ENCODE measurements around the gene COL8A1.

COL8A1 gene

DNA sequence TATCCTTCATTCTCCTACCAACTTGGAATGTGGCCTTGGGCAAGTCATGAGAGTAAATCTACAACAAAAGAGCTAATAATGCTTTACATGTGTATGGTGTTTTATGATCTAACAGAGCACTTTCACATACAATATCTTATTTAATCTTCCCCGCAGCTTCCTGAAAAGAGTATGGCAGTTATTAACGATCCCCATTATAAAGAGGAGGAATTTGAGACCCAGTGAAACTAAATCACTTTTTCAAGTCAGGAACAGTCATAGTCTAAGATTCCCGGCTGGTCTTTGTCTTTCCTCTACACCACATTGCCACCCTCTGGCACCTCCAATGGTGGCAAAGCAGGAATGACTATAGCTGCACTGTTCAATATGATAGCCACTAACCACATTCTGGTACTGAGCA is 109.5 kb downstream of the COL8A1 start:
- FAIRE-seq (no peak), DNase-seq (ENCODE audit: extremely low spot score, insufficient read length, low read depth) (no peak)

DNA sequence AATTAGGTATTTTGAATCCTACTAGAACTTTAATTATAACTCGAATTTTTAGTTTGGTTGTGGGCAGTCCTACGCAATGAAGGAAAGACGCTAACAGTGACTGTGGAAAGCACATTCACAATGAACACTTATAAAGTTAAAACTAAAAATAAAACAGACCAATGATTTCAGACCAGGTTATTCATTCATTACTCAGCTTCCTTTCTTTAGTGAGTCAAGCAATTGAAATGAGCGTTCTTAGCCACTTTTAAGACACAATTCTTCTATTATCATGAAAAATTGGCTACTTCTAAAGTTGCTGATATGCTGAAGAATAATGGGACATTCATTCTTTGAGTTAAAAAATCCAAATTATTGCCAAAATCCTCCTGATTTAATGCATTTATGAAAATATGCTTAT is 113.3 kb downstream of the COL8A1 start:
- no peak for DNase-seq (ENCODE audit: extremely low spot score, insufficient read length, low read depth)
- FAIRE-seq, result no peak

DNA sequence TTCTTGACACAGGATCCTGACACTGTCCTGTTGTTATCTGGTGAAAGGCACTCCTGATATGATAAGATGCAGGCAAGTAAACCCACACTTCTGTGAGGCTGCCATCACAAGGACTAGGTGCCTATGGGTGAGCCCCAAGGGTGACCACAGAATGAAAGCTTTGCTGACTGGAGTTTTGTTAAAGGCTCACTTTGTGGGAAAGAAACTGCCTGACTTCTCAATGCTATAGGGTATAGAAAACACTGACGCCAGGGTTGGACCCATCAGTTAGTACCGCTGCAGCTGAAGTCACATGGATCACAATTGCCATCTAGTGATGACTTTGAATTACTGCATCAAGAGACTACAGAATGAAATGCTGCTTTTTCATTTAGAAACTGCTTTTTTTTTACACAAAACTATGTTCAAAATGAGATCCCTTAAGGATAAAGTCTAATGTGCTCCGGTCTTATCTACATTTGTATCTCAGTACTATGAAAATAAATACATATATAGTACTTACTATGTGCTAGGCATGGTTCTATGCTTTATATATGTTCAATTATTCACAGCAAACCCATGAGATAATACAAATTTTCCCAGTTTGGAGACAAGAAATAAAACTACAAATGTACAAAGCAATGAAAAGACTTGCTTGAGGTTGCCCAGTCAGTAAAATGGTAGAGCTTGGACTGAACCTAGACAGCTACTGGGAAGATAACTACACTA is 115.0 kb downstream of the COL8A1 start:
- DNase-seq (ENCODE audit: extremely low spot score, insufficient read length, low read depth), result peak; percentile 3
- peak; percentile 93 for FAIRE-seq

DNA sequence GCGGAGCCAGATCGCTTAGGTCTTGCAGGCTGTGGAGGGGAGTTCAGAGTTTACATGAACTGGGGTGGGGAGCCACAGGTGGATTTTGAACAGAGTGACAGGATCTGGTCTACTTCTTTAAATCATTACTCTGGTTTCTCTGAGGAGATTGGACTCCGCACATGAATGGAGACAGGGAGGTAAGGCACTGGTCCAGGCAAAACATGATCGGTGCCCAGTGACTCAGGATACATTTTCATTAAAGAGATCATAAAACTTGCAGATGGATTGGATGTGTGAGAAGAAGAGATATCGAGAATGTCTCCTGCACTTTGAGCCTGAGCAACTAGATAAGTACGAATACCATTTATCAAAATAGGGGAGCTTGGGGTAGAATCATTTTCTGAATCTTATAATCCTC is 117.4 kb downstream of the COL8A1 start:
- DNase-seq (ENCODE audit: extremely low spot score, insufficient read length, low read depth) (no peak), FAIRE-seq (no peak)

DNA sequence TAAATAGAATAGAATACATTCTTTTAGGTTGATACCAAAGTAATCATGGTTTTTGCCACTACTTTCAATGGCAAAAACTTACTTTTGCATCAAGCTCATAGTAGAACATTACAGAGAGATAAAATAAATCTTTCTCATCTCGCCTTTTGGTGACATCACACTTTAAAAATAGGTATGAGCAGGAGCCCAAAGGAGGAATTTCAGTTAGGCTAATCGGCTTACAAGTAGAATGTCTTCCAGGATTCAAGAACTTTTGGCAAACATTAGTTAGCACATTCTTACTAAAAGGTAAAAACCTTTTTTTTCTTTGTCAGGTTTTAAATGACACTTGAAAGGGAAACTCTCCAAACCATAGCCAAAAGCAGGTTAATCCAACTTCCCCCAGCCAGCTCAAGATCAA is 119.6 kb downstream of the COL8A1 start:
- FAIRE-seq, result no peak
- DNase-seq (ENCODE audit: extremely low spot score, insufficient read length, low read depth), result no peak

DNA sequence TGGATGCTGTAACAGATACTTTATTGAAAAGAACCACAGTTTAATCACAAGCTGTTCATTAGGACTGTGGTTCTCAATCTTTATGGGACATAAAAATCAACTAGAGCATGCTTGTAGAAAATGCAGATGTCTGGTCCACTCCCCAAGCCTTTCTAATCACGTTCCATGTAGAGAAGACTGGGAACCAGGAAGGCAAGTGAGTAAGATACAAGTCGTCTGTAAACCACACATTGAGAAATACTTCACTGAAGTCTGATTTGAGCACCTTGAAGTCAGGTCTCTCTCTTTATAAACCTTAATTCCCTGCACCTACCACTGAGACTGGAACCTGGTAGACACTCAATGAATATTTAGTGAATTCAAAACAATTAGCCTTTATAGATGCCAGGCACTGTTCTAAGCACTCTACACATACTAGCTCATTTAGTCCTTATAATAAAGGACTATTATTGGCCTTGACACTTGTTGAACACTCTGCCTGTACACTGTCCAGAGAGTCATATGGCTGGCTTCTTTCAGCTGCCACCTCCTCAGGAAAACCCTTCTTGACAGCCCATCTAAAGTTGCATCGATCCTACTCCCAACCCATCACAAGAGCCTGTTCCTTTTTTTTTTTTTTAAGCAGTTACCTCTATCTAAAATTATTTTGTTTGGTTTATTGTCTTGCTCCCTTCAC is 120.2 kb downstream of the COL8A1 start:
- FAIRE-seq (no peak), DNase-seq (ENCODE audit: extremely low spot score, insufficient read length, low read depth) (no peak)

DNA sequence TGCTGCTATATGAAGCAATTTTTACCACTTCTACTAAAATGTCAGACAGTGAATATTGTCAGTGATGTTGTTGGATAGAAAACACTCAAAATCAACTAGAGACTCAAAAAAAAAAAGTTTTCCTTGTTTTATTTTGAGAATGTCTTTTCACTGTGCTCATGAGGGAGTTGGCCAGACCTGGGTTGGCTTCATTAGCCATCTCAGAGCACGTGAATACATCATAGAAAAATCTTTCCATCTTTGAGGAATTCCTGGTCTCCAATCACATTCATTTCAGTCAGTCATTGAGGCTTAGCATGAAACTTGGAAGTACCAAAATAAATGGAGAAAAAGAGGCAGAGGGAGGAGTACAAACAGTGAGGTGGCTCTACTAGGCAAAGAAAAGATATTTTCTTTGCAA is 121.6 kb downstream of the COL8A1 start:
- FAIRE-seq (no peak), DNase-seq (ENCODE audit: extremely low spot score, insufficient read length, low read depth) (no peak)

DNA sequence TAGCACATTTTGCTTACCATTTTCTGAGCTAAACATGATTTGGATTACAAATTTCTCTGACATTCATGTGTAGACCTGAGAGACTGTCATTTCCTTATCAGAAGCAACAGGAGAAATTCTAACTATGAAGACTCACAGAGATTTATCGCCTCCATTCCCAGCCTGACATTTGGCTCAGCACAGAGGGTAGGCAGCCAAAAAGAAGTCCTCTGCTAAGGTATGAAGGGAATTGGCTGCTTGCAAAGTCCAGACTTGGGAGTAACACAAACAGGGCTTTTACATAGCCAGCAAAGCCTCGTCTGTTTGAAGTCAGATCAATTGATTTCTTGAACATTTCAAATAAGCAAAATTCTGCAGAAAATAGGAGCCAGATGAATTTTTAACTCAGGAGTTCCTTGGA is 122.2 kb downstream of the COL8A1 start:
- FAIRE-seq (no peak), DNase-seq (ENCODE audit: extremely low spot score, insufficient read length, low read depth) (no peak)

DNA sequence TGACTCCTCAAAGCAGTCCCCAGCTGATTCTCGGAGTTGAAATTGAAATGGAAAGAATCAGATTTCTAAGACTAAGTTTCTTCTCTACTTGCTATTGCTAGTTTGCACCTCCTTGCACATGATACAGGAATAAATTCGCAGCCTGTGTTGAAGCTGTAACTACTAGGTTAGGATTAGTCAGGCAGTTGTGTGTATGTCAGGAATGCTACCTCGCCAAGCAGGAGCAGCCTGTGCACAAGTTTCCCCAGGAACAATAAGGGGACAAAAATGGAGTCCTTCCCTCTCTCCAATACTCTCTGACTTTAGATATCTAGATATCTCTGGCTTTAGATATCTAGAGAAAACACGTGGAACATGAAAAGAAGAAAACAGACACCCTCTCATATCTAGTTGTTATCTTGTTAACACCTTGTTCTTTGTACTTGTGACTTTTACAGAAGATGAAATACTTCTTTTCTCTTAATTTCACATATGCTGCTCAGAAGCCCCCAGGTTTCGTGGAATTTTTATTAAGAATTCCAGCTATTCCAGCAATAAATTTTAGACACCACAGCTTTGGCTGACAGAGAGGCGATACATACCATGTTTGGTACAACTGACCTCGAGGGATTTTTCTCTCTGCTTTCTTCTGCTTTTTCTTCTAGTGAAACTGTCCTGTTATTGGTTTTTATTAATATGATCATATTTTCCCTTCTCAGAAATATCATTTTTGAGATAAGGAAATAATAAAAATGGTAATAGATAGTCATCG is 123.2 kb downstream of the COL8A1 start:
- no peak for FAIRE-seq
- no peak for DNase-seq (ENCODE audit: extremely low spot score, insufficient read length, low read depth)

DNA sequence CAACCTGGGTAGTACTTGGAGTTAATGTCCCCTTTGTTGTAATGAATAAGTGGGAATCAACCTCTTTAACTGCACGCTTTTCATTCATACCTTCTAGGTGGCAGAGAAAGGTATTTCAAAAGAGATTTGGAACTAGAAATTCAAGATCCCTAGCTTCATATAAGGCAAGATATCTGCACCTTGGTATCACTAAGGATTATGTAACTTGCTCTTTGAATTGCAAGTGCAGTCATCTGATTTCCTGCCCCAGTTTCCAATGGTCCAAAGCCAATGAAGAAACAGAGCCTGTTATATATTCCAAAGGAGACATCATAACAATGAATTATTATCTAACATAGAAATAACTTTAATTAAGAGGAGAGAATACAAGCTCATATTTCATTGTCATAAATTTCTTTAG is 124.5 kb downstream of the COL8A1 start:
- no peak for DNase-seq (ENCODE audit: extremely low spot score, insufficient read length, low read depth)
- no peak for FAIRE-seq

DNA sequence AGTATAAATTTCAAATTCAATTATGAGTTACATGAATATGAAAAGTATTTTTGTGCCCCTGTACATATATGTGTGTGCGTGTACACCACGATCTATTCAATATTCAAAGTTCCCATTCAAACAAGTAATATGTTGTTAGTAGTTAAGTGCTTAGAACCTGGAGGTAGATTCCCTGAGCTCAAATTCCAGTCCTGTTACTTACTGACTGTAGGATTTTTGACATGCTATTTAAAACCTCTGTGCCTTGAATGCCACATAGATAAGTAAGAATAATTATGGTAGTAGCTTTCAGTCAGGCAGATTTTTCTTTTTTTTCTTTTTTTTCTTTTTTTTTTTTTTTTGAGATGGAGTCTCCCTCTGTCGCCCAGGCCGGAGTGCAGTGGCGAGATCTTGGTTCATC is 126.0 kb downstream of the COL8A1 start:
- no peak for DNase-seq (ENCODE audit: extremely low spot score, insufficient read length, low read depth)
- no peak for FAIRE-seq

DNA sequence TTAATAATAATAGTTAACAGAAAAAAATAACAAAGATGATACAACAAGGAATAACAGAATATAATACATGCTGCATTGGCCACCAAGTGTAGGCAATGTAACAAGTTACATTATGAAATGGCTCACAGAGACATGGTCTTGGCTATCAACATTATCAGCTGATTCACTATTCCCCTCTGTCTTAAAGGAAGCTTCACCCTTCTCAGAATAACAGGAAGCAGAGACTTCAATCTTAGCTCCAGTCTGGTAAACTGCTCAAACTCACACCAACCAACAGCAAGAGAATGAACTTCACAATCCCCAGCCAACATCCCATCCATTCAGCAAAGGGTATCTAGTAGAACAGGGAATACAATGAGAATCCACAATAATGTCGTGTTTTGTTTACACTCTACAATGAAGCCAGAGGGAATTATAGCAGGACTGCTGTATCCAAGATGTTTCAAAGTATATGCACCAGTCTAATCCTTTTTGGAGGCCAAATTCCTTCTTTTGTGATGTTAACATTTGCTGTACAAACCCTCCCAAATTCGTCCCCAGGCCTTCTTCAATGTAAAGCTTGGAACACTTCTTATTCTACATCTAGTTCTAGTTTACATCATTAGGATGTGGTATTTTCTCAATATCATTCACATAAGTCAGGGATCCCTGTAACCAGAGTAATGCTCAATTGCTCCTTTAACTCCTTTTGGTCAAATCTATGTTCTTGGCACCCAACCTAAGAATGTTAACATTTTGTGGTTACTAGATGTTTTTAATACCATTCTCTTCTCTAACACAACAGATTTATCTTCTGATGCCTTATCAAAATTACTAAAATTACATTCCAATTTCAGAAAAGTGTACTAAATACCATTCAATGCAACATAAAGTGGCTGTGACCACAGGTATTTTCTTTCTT is 126.9 kb downstream of the COL8A1 start:
- DNase-seq (ENCODE audit: extremely low spot score, insufficient read length, low read depth) (no peak), FAIRE-seq (no peak)

DNA sequence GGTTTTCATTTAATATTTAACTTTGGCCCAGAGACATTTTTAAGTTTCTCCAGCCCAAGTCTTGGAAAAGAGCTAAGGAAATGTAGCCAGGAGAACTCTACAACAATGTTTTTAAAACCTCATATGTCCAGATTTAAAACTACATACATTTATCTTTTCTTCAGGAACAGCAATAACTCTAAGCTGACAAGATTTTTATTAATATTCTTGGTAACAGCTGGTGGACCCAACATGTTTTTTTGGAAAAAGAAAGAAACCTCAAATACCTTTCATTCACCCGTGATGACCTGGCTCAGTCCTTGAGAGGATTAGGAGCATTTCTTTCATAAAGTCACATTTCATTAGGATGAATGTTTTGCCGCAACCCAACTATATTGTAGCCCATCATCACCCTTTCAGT is 128.9 kb downstream of the COL8A1 start:
- no peak for DNase-seq (ENCODE audit: extremely low spot score, insufficient read length, low read depth)
- no peak for FAIRE-seq

DNA sequence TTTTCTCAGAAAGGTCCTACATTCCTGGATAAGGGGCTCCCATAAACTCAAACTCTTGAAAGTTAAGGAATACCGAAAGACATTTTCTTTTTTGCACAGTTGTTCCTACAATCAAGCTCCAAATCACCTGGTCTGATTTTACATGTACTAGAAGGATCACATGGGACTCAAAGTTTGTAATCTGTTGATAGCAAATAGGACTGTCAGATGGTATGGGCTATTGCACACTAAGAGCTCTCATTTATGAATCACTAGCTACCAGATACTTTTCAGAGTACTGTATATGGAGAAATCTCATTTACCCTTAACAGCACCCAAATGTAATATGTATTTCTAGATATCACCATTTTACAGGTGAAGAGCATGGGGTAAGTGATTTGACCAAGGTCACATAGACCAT is 129.7 kb downstream of the COL8A1 start:
- DNase-seq (ENCODE audit: extremely low spot score, insufficient read length, low read depth), result no peak
- no peak for FAIRE-seq

DNA sequence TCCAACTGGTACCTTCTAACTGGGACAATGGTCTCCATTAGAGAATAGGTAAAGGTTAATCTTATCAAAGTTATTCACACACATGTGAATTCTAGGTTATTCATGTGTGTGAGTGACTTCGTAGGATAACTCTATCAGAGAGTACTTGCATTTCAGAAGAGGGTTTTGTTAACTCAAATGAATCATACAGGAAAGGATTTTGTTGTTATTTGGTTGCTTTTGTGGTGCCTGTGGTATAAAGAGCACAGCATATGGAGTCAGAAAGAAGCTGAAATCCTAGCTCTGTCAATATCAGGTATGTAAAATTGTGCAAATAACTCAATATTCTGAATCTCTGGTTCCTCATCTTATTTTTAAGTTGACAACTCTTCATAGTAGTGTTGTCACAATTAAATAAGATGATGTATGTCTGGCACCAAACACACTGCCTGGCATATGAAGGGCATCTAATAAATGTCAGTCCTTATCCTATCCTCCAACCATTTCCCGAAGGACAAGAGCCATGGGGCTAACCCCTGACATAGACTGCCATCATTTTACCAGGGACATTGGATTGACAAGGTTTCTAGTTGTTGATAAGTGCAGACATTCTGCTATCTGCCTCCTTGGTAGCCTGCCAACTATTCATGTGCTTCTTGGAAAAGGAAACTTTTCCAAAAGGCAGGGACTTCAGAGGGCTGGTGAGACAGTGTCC is 130.6 kb downstream of the COL8A1 start:
- FAIRE-seq, result no peak

DNA sequence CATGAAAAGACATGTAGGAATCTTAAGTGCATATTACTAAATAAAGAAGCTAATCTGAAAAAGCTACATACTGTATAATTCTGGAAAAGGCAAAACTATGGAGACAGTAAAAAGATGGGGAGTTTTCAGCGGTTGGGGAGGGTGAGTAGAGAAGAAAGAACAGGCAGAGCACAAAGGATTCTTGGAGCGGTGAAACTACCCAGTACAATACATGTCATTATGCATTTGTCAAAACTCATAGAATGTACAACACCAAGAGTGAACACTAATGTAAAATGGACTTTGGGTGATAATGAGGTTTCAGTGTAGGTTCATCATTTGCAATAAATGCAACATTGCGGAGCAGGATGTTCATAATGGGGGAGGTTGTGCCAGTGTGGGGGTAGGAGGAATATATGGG is 133.8 kb downstream of the COL8A1 start:
- DNase-seq (ENCODE audit: extremely low spot score, insufficient read length, low read depth) (no peak), FAIRE-seq (no peak)

More for the DNA sequence above, 130.6 kb downstream of the COL8A1 start:
- DNase-seq (ENCODE audit: extremely low spot score, insufficient read length, low read depth), result no peak

DNA sequence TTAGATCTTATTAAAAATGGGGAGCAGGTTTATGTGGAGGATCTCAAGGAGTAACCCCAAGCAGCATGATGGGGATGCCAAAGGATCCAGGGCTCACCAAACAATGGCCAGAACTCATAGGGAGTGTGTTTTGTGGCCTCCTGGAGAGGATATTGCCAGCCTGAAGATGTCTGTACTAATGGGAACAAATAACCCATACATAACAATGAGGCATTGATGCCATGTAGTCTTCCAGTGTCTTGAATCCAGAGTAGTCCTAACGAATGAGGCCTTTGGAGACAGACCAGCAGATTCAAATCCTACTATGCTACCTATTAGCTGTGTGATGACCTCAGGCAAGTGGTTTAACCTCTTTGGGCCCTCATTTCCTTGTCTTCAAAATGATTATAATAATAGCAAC is 134.3 kb downstream of the COL8A1 start:
- FAIRE-seq, result no peak

DNA sequence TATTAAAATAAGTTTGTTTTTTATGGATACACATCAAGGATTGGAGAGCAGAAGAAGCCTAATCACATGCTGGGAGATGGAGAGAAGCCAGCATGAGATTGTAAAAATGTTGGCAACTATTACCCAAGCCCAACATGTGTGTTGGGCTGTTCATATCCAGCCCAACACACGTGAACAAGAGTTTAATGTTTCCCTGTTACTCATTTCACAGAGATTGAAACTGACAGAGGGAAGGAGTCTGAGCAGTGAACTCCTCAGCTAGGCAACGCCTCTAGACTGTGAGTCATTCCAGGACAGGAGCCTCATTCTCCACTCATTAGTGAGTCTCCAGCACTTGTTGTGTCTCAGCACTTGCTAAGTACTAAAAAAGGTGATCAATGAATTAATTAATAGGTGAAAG is 136.1 kb downstream of the COL8A1 start:
- FAIRE-seq (peak; percentile 56), DNase-seq (ENCODE audit: extremely low spot score, insufficient read length, low read depth) (no peak)

More for the DNA sequence above, 134.3 kb downstream of the COL8A1 start:
- no peak for DNase-seq (ENCODE audit: extremely low spot score, insufficient read length, low read depth)

DNA sequence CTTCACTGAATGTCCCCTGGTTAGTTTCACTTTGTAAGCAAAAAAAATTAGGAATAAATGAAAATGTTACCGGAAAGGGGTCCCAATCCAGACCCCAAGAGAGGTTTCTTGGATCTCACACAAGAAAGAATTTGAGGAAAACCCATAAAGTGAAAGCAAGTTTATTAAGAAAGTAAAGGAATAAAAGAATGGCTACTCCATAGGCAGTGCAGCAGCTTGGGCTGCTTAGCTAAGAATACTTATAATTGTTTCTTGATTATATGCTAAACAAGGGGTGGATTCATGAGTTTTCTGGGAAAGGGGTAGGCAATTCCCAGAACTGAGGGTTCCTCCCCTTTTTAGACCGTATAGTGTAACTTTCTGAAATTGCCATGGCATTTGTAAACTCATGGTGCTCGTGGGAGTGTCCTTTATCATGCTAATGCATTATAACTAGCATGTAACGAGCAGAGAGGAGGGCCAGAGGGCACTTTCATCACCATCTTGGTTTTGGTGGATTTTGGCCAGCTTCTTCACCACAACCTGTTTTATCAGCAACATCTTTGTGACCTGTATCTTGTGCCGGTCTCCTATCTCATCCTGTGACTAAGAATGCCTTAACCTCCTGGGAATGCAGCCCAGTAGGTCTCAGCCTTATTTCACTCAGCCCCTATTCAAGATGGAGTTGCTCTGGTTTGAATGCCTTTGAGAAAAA is 138.3 kb downstream of the COL8A1 start:
- FAIRE-seq (no peak), DNase-seq (ENCODE audit: extremely low spot score, insufficient read length, low read depth) (no peak)

Measured in GM18507 (cell line).